Testis (tissue), 3 donors: ENCODE results near the gene TRIM38. TPM values are rescaled to one million over a fixed set of nuclear protein-coding genes. Genes with fewer than 3 reads are reported as not detected.

ENCODE experiments used
- DNase-seq: peaks from one replicate; pipeline ENCODE4 v3.0.0-alpha.2; 2019
- H3K27ac ChIP-seq, 2 donors: fragments of 200-600 bp; sonication (generic); one replicate each; pipeline ENCODE4 v1.5.1; 2019
- H3K27me3 ChIP-seq: fragments of 200-600 bp; sonication (generic); one replicate; pipeline ENCODE4 v1.5.1; 2019
- H3K36me3 ChIP-seq: fragments of 200-600 bp; sonication (generic); one replicate; pipeline ENCODE4 v1.5.1; 2017; ENCODE audit warnings: low read depth; ENCODE audit errors: missing control alignments
- H3K4me1 ChIP-seq: fragments of 200-600 bp; sonication (generic); one replicate; pipeline ENCODE4 v1.5.1; 2019
- H3K4me3 ChIP-seq, 2 donors: fragments of 200-600 bp; sonication (generic); one replicate each; pipeline ENCODE4 v1.5.1; 2017 to 2019
- H3K9me3 ChIP-seq: fragments of 200-600 bp; sonication (generic); one replicate; pipeline ENCODE4 v1.5.1; 2017
- POLR2A ChIP-seq: fragments of 450-650 bp; IDR thresholded peaks from one replicate; pipeline ENCODE4 v1.6.1; 2017; ENCODE audit warnings: antibody characterized with exemption, mild to moderate bottlenecking, moderate library complexity
- WGBS, 2 donors: methylation state at CpG; one replicate each; pipeline ENCODE4 v1.1.5; 2018; 5-methylcytosine and 5-hydroxymethylcytosine counted together
- intact Hi-C: fragments of 100-400 bp; cut with DNase I; formaldehyde crosslinking; loops from one replicate; pipeline ENCODE4 v1.15.1; 2023; ENCODE audit warnings: low total_unique reads
- polyA plus RNA-seq: library from polyadenylated mRNA; stranded (reverse); fragments of 350-450 nt; fragmentation: Illumina TruSeq; extraction: RNeasy Lipid Tissue Mini Kit (QIAGEN cat#74804); gene quantifications from one replicate; pipeline ENCODE4 v1.2.3, GENCODE V29; 2014; ENCODE audit warnings: low read depth, low replicate concordance; ENCODE audit not compliant: insufficient read depth
- total RNA-seq, 2 donors: library from RNA; depleted of rRNA; stranded (reverse); fragments of >200 nt; gene quantifications; one replicate each; pipeline ENCODE4 v1.2.3, GENCODE V29; 2016
- TF ChIP-seq, protein P1 (sequence below), 3 experiments: fragments of 450-650 bp in 2 of 3; fragments of 200-600 bp in 1 of 3; sonication (generic) in 1 of 3; IDR thresholded peaks; one replicate each; pipeline ENCODE4 v1.5.1; 2016 to 2019; ENCODE audit warnings: antibody characterized with exemption in 3 of 3, mild to moderate bottlenecking in 2 of 3, moderate library complexity in 1 of 3

TRIM38 gene
- total and polyA plus RNA-seq, 3 donors from 2014 or later: 3.2 to 9.1 (median 5.3) TPM

DNA sequence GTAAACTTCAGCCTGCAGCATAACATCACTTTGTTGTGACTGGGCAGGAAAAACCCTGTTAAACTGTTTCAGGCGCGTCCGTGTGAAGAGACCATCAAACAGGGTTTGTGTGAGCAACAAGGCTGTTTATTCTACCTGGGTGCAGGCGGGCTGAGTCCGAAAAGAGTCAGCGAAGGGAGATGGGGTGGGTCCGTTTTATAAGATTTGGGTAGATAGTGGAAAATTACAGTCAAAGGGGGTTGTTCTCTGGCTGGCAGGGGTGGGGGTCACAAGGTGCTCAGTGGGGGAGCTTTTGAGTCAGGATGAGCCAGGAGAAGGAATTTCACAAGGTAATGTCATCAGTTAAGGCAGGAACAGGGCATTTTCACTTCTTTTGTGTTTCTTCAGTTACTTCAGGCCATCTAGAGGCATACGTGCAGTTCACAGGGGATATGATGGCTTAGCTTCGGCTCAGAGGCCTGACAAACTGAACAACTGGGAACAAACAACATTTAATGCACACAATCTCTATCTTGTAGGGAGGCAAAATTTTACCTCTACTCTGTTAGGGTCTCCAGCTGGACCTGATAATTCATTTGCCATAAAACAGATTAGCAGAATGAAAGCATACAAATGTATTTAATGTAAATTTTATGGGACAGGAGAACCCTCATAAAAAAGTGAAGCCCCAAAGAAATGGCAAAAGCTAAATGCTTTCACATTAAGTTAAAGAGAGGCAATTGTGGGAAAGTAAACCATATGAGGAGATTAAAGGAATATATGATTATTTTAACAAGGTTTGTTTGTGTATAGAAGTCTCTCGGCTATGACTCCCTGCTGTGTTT, 66.4 kb downstream of the TRIM38 start:
- H3K27me3 ChIP-seq: no peaks in the 10 kb centered on the region
- H3K9me3 ChIP-seq: no peaks in the 10 kb centered on the region
- H3K4me1 ChIP-seq: peaks cover 9% of the 10 kb centered on the region
- intact Hi-C loops: no loop called here
- DNase-seq: no peak
- no peak overlapping the region for H3K4me3 ChIP-seq
- WGBS, 2 donors: 70 to 86% methylated on average over 10 of the region's 10 CpGs
- TF ChIP-seq POLR2A: no peak
- TF ChIP-seq, protein P1, sequence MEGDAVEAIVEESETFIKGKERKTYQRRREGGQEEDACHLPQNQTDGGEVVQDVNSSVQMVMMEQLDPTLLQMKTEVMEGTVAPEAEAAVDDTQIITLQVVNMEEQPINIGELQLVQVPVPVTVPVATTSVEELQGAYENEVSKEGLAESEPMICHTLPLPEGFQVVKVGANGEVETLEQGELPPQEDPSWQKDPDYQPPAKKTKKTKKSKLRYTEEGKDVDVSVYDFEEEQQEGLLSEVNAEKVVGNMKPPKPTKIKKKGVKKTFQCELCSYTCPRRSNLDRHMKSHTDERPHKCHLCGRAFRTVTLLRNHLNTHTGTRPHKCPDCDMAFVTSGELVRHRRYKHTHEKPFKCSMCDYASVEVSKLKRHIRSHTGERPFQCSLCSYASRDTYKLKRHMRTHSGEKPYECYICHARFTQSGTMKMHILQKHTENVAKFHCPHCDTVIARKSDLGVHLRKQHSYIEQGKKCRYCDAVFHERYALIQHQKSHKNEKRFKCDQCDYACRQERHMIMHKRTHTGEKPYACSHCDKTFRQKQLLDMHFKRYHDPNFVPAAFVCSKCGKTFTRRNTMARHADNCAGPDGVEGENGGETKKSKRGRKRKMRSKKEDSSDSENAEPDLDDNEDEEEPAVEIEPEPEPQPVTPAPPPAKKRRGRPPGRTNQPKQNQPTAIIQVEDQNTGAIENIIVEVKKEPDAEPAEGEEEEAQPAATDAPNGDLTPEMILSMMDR (IDR thresholded peaks at IDR 0.05): no peak
- H3K36me3 ChIP-seq: no peaks in the 10 kb centered on the region
- no peak overlapping the region for H3K27ac ChIP-seq

DNA sequence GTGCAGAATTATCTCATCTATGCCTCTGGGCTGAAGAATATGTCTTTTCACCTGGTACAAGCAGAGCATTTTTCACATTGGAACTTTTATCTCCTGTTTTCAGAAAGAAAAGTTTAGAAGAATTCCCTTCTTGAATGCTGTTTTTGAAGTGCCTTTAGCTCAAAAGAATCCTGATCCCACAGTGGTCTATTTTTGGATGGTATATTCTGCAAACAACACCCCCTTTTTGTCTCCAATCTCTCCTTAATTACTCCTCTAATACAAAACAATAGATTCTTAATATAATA, 66.9 kb downstream of the TRIM38 start:
- no peak for TF ChIP-seq POLR2A
- TF ChIP-seq, protein P1 (IDR thresholded peaks at IDR 0.05): no peak
- no peaks in the 10 kb centered on the region for H3K36me3 ChIP-seq
- H3K27me3 ChIP-seq: no peaks in the 10 kb centered on the region
- H3K4me1 ChIP-seq: peaks cover 9% of the 10 kb centered on the region
- intact Hi-C loops: no loop called here
- no peak for DNase-seq
- no peak overlapping the region for H3K4me3 ChIP-seq
- H3K9me3 ChIP-seq: no peaks in the 10 kb centered on the region
- no peak overlapping the region for H3K27ac ChIP-seq

DNA sequence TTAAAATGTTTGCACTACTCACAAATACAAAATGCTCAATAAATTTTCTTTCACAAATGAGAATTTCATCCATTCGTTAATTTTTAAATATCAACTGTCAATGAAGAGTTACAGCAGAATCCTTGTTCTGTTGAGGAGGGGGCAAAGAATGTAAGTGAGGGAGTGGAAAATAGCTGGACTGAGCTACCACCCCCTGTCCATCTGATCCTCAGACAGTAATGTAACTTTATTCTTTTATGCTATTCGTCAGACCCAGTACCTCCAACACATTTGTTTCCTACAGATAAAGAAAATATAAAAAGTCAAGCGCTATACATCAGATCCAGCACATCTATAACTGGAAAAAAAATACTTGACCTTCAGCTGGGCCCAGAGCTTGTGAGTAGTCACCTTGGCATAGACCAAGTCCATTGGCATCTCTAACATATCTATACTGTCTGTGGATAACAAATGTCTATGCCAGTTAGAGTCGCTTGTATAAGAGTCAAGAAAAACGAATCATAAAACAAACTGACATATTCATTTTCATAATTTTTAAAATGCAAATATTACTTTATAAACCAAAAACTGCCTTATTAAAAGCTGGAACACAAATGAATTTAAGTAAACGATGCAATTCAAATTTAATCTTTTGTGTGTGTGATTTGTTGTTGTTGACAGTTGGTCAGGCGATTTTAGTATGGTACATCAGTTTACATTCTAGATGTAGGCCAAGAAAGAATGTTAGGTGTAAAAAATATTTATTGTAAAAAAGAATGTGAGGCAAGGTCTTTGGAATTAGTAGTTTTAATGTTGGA, 67.5 kb downstream of the TRIM38 start:
- H3K9me3 ChIP-seq: no peaks in the 10 kb centered on the region
- no peak overlapping the region for H3K4me3 ChIP-seq
- H3K36me3 ChIP-seq: no peaks in the 10 kb centered on the region
- WGBS, 2 donors: 75% methylated on average over 7 of the region's 7 CpGs
- TF ChIP-seq POLR2A: no peak
- TF ChIP-seq, protein P1 (IDR thresholded peaks at IDR 0.05): no peak
- peaks cover 9% of the 10 kb centered on the region for H3K4me1 ChIP-seq
- intact Hi-C loops: no loop called here
- no peak for DNase-seq
- no peaks in the 10 kb centered on the region for H3K27me3 ChIP-seq
- no peak overlapping the region for H3K27ac ChIP-seq

DNA sequence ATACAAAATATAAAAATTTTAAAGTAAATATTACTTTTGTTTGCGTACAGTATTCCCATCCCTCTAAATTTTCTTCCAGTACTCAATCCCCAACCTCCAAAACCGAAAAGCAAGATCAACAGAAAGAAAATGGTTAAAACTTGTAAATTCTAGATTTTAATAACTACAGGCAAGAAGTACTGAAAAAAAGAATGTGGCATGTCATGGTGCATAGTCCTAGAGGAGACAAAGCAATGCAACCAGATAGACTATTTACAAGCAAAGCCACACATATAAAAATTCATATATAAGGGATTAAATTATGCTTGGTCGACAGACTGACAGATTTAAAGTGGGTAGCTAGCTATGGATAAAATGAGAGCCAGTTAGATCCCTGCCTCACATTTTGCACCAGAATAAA, 68.1 kb downstream of the TRIM38 start:
- WGBS, 2 donors: 67% methylated on average over 3 of the region's 3 CpGs
- H3K4me1 ChIP-seq: peaks cover 7% of the 10 kb centered on the region

More for the DNA sequence above, 68.1 kb downstream of the TRIM38 start:
- intact Hi-C loops: no loop called here
- Histone ChIP-seq H3K27ac (no peak overlapping the region), H3K4me3 (no peak overlapping the region), H3K9me3 (no peaks in the 10 kb centered on the region), H3K36me3 (no peaks in the 10 kb centered on the region), H3K27me3 (no peaks in the 10 kb centered on the region)
- TF ChIP-seq, protein P1 (IDR thresholded peaks at IDR 0.05): no peak
- no peak for TF ChIP-seq POLR2A
- no peak for DNase-seq
